SHP77 treated with DMSO at 0.1 percent for 48 hours (cell line): ENCODE results near the gene CES2.
A peak's percentile ranks its signal among the peaks of the same experiment; 100 is the strongest.
"Not testable (repeated sequence)": the region's sequence is repeated elsewhere in the genome, so short reads cannot be mapped to it uniquely, and the experiment has no call there.

Experiments
- DNase-seq: peaks from one replicate; lab custom pipeline; 2025; lab: John Stamatoyannopoulos, UW

The CES2 gene

GRCh38 chr16:66953462-66954096 is 18.3 kb downstream of the CES2 start:
- no peak for DNase-seq

GRCh38 chr16:66954097-66954659 is 18.9 kb downstream of the CES2 start:
- peak; percentile 59 for DNase-seq

- not testable (repeated sequence) for DNase-seq
Measured at GRCh38 chr16:66955363-66956153, 20.2 kb downstream of the CES2 start.

GRCh38 chr16:66956154-66956457 is 20.8 kb downstream of the CES2 start:
- not testable (repeated sequence) for DNase-seq

GRCh38 chr16:66958857-66959703 is 23.8 kb downstream of the CES2 start:
- no peak for DNase-seq

GRCh38 chr16:66959704-66960161 is 24.4 kb downstream of the CES2 start:
- no peak for DNase-seq

- DNase-seq: no peak
Measured at GRCh38 chr16:66960270-66960669, 25.0 kb downstream of the CES2 start.

GRCh38 chr16:66961065-66961744 is 25.9 kb downstream of the CES2 start, which contains the start of gene CES3:
TSS of gene CES3 (plus strand) at chr16:66961266. CDS start at chr16:66961308, 42 bp downstream.
- peak; percentile 68 for DNase-seq

- DNase-seq: no peak
Measured at GRCh38 chr16:66961914-66962313, 26.6 kb downstream of the CES2 start.

GRCh38 chr16:66964049-66964448 is 28.7 kb downstream of the CES2 start:
- no peak for DNase-seq

- no peak for DNase-seq
Measured at GRCh38 chr16:66968847-66969246, 33.5 kb downstream of the CES2 start.

- no peak for DNase-seq
Measured at GRCh38 chr16:66970775-66971720, 35.7 kb downstream of the CES2 start.

GRCh38 chr16:66972983-66973382 is 37.7 kb downstream of the CES2 start:
- DNase-seq: no peak

- no peak for DNase-seq
Measured at GRCh38 chr16:66973716-66974115, 38.4 kb downstream of the CES2 start.

GRCh38 chr16:66974156-66974931 is 39.0 kb downstream of the CES2 start:
- DNase-seq: not testable (repeated sequence)

- DNase-seq: peak; percentile 71
Measured at GRCh38 chr16:66974932-66975246, 39.6 kb downstream of the CES2 start.

- peak; percentile 13 for DNase-seq
Measured at GRCh38 chr16:66975302-66975893, 40.1 kb downstream of the CES2 start.

- no peak for DNase-seq
Measured at GRCh38 chr16:66976746-66977145, 41.4 kb downstream of the CES2 start.

GRCh38 chr16:66977341-66978113 is 42.2 kb downstream of the CES2 start:
- DNase-seq: peak; percentile 66
